Measurements from ENCODE around the gene FRRS1L.

DNA sequence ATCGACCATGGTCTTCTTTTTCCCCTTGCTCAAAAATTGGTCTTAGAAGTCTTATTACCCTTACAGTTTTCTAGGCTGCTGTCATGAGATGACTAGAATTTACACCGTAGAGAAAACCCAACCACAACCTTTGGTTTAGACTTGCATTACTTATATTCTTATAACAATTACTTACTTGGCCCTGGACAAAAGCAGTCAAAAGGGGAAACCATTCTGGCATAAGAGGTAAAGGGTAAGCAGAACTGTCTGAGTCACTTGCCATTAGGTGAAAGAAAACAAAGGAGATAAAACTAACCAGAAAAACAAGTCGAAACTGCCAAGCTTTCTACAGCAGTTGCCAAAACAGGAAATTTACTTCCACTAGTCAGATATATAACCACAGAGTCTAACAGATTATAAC, 65.2 kb downstream of the FRRS1L start:
- no peak for TF ChIP-seq EZH2 (optimal IDR thresholded peaks at IDR 0.05; ENCODE audit: low read depth, low read length)
- TF ChIP-seq CTCF (IDR thresholded peaks at IDR 0.05; ENCODE audit: low read length) = no peak
- no peak for TF ChIP-seq EZH2phosphoT487 (IDR thresholded peaks at IDR 0.05; ENCODE audit: low read length)

Measured in MM.1S (cell line).